Suprapubic skin (tissue), 4 donors: Measurements from ENCODE around the gene LRRTM1. TPM values are rescaled to one million over a fixed set of nuclear protein-coding genes. Genes with fewer than 3 reads are reported as not detected.

Experiments
- DNase-seq, 2 donors: peaks; one replicate each; pipeline ENCODE4 v3.0.0-alpha.2; 2019; ENCODE audit warnings: low spot score in 2 of 2
- H3K27ac ChIP-seq: fragments of 200-600 bp; sonication (generic); one replicate; pipeline ENCODE4 v1.5.1; 2019
- H3K27me3 ChIP-seq: fragments of 200-600 bp; sonication (generic); one replicate; pipeline ENCODE4 v1.5.1; 2019
- H3K36me3 ChIP-seq: fragments of 200-600 bp; sonication (generic); one replicate; pipeline ENCODE4 v1.5.1; 2019
- H3K4me1 ChIP-seq: fragments of 200-600 bp; sonication (generic); one replicate; pipeline ENCODE4 v1.5.1; 2019
- H3K4me3 ChIP-seq: fragments of 200-600 bp; sonication (generic); one replicate; pipeline ENCODE4 v1.5.1; 2019; ENCODE audit warnings: mild to moderate bottlenecking
- H3K9me3 ChIP-seq: fragments of 200-600 bp; sonication (generic); one replicate; pipeline ENCODE4 v1.5.1; 2019
- CTCF ChIP-seq, 2 donors: fragments of 200-600 bp in 1 of 2; fragments of 450-650 bp in 1 of 2; sonication (generic) in 1 of 2; IDR thresholded peaks; one replicate each; pipeline ENCODE4 v1.5.1; 2016 to 2019; ENCODE audit warnings: antibody characterized with exemption in 2 of 2, mild to moderate bottlenecking in 1 of 2, moderate library complexity in 1 of 2
- EP300 ChIP-seq: sonication (generic); formaldehyde crosslinking; IDR thresholded peaks from one replicate; pipeline ENCODE4 v1.6.1; 2017; ENCODE audit warnings: antibody characterized with exemption
- POLR2A ChIP-seq, 2 donors: fragments of 450-650 bp; IDR thresholded peaks; one replicate each; pipeline ENCODE4 v1.6.1; 2017; ENCODE audit warnings: antibody characterized with exemption in 2 of 2, mild to moderate bottlenecking in 2 of 2, moderate library complexity in 2 of 2
- POLR2AphosphoS5 ChIP-seq, 3 donors: sonication (generic); formaldehyde crosslinking; IDR thresholded peaks; one replicate each; pipeline ENCODE4 v1.6.1; 2017; ENCODE audit warnings: antibody characterized with exemption in 3 of 3
- WGBS: methylation state at CpG from one replicate; pipeline ENCODE4 v1.1.5; 2018; 5-methylcytosine and 5-hydroxymethylcytosine counted together
- total RNA-seq, 4 donors: library from RNA; depleted of rRNA; stranded (reverse); fragments of >200 nt; gene quantifications; one replicate each; pipeline ENCODE4 v1.1.0, GENCODE V29; 2016

LRRTM1 gene
- total RNA-seq, 4 donors from 2014 or later, result 0.30 to 2.5 TPM; not detected in 2

- H3K36me3 ChIP-seq, result no peaks in the 10 kb centered on the region
- DNase-seq, result no peak
- peaks cover 46% of the 10 kb centered on the region for H3K27me3 ChIP-seq
- TF ChIP-seq EP300 (no peak), POLR2A (IDR thresholded peaks at IDR 0.05) (no peak)
- H3K9me3 ChIP-seq, result no peaks in the 10 kb centered on the region
- peaks cover 18% of the 10 kb centered on the region for H3K4me1 ChIP-seq
- WGBS, result 7% methylated on average over 19 of the region's 50 CpGs
- H3K4me3 ChIP-seq, result no peak overlapping the region
- no peak overlapping the region for H3K27ac ChIP-seq
Observed at GRCh38 chr2:80302314-80303005, 2.1 kb downstream of the LRRTM1 start.

- Histone ChIP-seq H3K36me3 (no peaks in the 10 kb centered on the region), H3K27me3 (peaks cover 46% of the 10 kb centered on the region), H3K9me3 (no peaks in the 10 kb centered on the region), H3K4me3 (no peak overlapping the region), H3K27ac (no peak overlapping the region), H3K4me1 (peaks cover 18% of the 10 kb centered on the region)
- WGBS, result 30% methylated on average over 12 of the region's 12 CpGs
- no peak for TF ChIP-seq POLR2AphosphoS5 (IDR thresholded peaks at IDR 0.05)
- no peak for TF ChIP-seq POLR2A (IDR thresholded peaks at IDR 0.05)
- no peak for TF ChIP-seq CTCF (IDR thresholded peaks at IDR 0.05)
- TF ChIP-seq EP300, result no peak
- no peak for DNase-seq
Observed at GRCh38 chr2:80302001-80302313, 2.6 kb downstream of the LRRTM1 start.

GRCh38 chr2:80300954-80301353, 3.6 kb downstream of the LRRTM1 start:
- Histone ChIP-seq H3K4me3 (no peak overlapping the region), H3K4me1 (peaks cover 18% of the 10 kb centered on the region), H3K36me3 (no peaks in the 10 kb centered on the region), H3K27me3 (peaks cover 46% of the 10 kb centered on the region), H3K27ac (no peak overlapping the region), H3K9me3 (no peaks in the 10 kb centered on the region)
- TF ChIP-seq CTCF (IDR thresholded peaks at IDR 0.05), result no peak
- TF ChIP-seq POLR2AphosphoS5 (IDR thresholded peaks at IDR 0.05), result no peak
- TF ChIP-seq POLR2A (IDR thresholded peaks at IDR 0.05), result no peak
- no peak for TF ChIP-seq EP300
- 42% methylated on average over 1 of the region's 1 CpG for WGBS
- no peak for DNase-seq

GRCh38 chr2:80300346-80300745, 4.2 kb downstream of the LRRTM1 start:
- H3K27me3 ChIP-seq, result peaks cover 43% of the 10 kb centered on the region
- DNase-seq, result no peak
- H3K27ac ChIP-seq, result no peak overlapping the region
- H3K9me3 ChIP-seq, result no peaks in the 10 kb centered on the region
- H3K4me1 ChIP-seq, result peaks cover 18% of the 10 kb centered on the region
- TF ChIP-seq POLR2AphosphoS5 (IDR thresholded peaks at IDR 0.05), result no peak
- no peaks in the 10 kb centered on the region for H3K36me3 ChIP-seq
- WGBS, result 60% methylated on average over 1 of the region's 1 CpG
- no peak overlapping the region for H3K4me3 ChIP-seq

GRCh38 chr2:80299661-80300060, 4.9 kb downstream of the LRRTM1 start:
- Histone ChIP-seq H3K4me1 (peaks cover 18% of the 10 kb centered on the region), H3K36me3 (no peaks in the 10 kb centered on the region), H3K9me3 (no peaks in the 10 kb centered on the region), H3K4me3 (no peak overlapping the region), H3K27ac (no peak overlapping the region), H3K27me3 (peaks cover 37% of the 10 kb centered on the region)
- WGBS, result 54% methylated on average over 5 of the region's 5 CpGs
- DNase-seq, result no peak
- TF ChIP-seq EP300 (no peak), POLR2AphosphoS5 (IDR thresholded peaks at IDR 0.05) (no peak), POLR2A (IDR thresholded peaks at IDR 0.05) (no peak), CTCF (IDR thresholded peaks at IDR 0.05) (no peak)

- peaks cover 11% of the 10 kb centered on the region for H3K4me1 ChIP-seq
- no peak for DNase-seq
- no peak for TF ChIP-seq CTCF (IDR thresholded peaks at IDR 0.05)
- TF ChIP-seq EP300, result no peak
- no peak for TF ChIP-seq POLR2AphosphoS5 (IDR thresholded peaks at IDR 0.05)
- no peak for TF ChIP-seq POLR2A (IDR thresholded peaks at IDR 0.05)
- no peaks in the 10 kb centered on the region for H3K9me3 ChIP-seq
- 70% methylated on average over 3 of the region's 3 CpGs for WGBS
- no peak overlapping the region for H3K4me3 ChIP-seq
- no peak overlapping the region for H3K27ac ChIP-seq
- peaks cover 30% of the 10 kb centered on the region for H3K27me3 ChIP-seq
- no peaks in the 10 kb centered on the region for H3K36me3 ChIP-seq
Observed at GRCh38 chr2:80298954-80299353, 5.6 kb downstream of the LRRTM1 start.
